Stimulated activated memory B cell treated with anti-CD40 and anti-IgM and Interleukin-4, amounts not matched to agents 10 μg/mL and 1 μg/mL and 100 μg/mL, for 72 hours (primary cell): ENCODE data around the gene AMZ1.
A peak's percentile ranks its signal among the peaks of the same experiment; 100 is the strongest.

Experiments used
- ATAC-seq: fragments of 150-1000 bp; cut with Tn5 transposase; 2 replicates; pipeline ENCODE4 v1.10.0; 2021
- H3K27ac Mint-ChIP-seq: one replicate; pipeline ENCODE4 v1.8.0; 2022; ENCODE audit warnings: mild to moderate bottlenecking, mixed read lengths
- H3K27me3 Mint-ChIP-seq: one replicate; pipeline ENCODE4 v1.8.0; 2022; ENCODE audit warnings: mixed read lengths
- H3K36me3 Mint-ChIP-seq: one replicate; pipeline ENCODE4 v1.8.0; 2022; ENCODE audit warnings: mixed read lengths
- H3K4me1 Mint-ChIP-seq: one replicate; pipeline ENCODE4 v1.8.0; 2022; ENCODE audit warnings: mixed read lengths
- H3K4me3 Mint-ChIP-seq: one replicate; pipeline ENCODE4 v1.8.0; 2022; ENCODE audit warnings: mild to moderate bottlenecking, moderate library complexity, mixed read lengths
- H3K9me3 Mint-ChIP-seq: one replicate; pipeline ENCODE4 v1.8.0; 2022; ENCODE audit warnings: mixed read lengths

Gene AMZ1, protein sequence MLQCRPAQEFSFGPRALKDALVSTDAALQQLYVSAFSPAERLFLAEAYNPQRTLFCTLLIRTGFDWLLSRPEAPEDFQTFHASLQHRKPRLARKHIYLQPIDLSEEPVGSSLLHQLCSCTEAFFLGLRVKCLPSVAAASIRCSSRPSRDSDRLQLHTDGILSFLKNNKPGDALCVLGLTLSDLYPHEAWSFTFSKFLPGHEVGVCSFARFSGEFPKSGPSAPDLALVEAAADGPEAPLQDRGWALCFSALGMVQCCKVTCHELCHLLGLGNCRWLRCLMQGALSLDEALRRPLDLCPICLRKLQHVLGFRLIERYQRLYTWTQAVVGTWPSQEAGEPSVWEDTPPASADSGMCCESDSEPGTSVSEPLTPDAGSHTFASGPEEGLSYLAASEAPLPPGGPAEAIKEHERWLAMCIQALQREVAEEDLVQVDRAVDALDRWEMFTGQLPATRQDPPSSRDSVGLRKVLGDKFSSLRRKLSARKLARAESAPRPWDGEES

DNA sequence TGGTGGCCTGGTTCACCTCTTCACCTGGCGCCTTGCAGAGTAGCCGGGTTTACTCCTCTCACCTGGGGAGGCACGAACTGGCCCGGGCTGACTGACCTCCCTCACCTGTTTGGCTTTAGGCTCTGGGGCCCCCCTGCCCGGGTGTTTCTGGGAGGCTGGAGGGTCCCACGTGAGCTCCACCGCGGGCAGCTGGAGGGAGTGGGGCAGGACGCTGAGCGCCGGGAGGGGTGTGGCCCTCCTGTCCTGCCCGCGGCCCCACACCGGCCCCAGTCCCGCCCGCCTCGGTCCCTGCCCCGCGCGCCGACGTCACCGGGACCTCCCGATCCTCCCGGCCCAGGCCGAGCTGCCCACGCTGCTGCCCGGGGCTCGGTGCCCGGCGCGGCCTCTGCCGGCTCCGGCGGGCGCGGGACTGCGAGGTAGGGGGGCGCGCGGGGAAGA is at the start of gene AMZ1:
AMZ1 (plus strand) TSS at position 322 of the 438 bp plus-strand sequence. CDS start 12,250 bp downstream, outside the sequence.
- peak within 1 kb of the TSS; percentile 28 for H3K27ac Mint-ChIP-seq
- H3K9me3 Mint-ChIP-seq, result no peaks in the 10 kb centered on the region
- H3K4me3 Mint-ChIP-seq, result peak within 1 kb of the TSS; percentile 69
- no peak for ATAC-seq
- no peaks in the 10 kb centered on the region for H3K36me3 Mint-ChIP-seq
- H3K27me3 Mint-ChIP-seq, result peaks cover 63% of the 10 kb centered on the region
- H3K4me1 Mint-ChIP-seq, result peaks cover 40% of the 10 kb centered on the region

DNA sequence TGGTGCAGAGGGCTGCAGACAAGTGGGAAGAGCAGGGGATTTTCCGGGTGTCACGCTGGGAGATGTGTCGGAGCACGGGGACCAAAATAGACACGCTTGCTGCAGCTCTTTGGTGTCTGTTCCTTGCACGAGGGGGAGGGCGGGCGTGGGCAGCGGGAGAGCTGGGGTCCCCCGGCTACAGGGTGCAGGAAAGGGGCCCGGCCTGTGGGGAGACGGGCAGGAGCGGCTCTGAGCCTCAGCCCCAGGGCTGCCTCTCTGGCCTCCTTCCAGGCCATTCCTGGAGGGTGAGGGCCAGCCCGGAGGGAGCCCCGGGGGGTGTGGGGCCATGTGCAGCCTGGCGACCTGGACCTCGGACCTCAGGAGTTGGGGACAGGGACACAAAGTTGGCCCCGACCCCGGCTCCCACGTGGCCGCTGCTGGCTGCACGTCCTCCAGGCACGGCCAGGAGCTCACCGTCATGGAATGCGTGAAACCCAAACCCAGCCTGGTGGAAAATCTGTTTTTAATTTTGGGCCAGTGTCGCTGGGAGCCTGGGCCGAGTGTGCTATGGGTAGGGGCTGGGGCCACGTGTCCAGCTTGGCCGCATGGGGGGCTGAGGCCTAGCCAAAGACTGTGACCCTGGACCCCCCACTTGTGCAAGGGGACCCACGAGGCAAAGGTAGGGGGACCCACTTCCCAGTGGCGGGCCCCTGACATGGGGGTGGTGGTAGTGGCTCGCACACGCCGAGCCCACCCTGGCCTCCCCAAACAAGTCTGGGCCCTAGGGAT is 49.6 kb upstream of the AMZ1 start:
- Mint-ChIP-seq H3K27ac (peak overlapping the region; percentile 93), H3K4me1 (peaks cover 87% of the 10 kb centered on the region), H3K36me3 (peaks cover 5% of the 10 kb centered on the region), H3K9me3 (no peaks in the 10 kb centered on the region), H3K27me3 (no peaks in the 10 kb centered on the region), H3K4me3 (peak overlapping the region; percentile 71)
- ATAC-seq, result no peak

DNA sequence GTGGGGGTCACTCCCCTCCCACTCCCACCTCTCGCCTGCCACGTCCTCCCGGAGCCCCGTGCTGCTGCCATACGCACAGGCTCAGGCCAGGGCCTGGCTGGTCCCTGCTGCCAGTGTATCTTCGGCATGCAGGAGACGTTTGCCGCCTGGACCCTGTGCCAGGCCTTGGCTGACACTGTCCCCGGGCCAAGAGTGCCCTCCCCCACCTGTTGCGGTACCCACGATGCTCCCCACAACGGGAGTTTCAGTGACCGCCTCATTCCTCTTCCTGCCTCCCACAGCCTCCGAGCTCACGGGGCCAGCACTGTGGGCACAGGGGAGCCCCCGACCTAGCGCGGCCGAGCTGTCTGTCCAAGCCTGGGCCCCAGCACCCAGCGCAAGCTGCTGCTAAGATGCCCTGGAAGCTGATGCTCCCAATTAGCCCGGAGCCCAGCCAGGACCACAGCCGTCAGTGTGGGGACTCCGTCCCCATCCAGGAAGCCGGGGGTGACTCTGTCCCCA is 48.8 kb upstream of the AMZ1 start:
- peaks cover 5% of the 10 kb centered on the region for H3K36me3 Mint-ChIP-seq
- H3K4me3 Mint-ChIP-seq, result no peak overlapping the region
- ATAC-seq, result no peak
- no peaks in the 10 kb centered on the region for H3K27me3 Mint-ChIP-seq
- H3K4me1 Mint-ChIP-seq, result peaks cover 87% of the 10 kb centered on the region
- H3K9me3 Mint-ChIP-seq, result no peaks in the 10 kb centered on the region
- peak overlapping the region; percentile 91 for H3K27ac Mint-ChIP-seq

DNA sequence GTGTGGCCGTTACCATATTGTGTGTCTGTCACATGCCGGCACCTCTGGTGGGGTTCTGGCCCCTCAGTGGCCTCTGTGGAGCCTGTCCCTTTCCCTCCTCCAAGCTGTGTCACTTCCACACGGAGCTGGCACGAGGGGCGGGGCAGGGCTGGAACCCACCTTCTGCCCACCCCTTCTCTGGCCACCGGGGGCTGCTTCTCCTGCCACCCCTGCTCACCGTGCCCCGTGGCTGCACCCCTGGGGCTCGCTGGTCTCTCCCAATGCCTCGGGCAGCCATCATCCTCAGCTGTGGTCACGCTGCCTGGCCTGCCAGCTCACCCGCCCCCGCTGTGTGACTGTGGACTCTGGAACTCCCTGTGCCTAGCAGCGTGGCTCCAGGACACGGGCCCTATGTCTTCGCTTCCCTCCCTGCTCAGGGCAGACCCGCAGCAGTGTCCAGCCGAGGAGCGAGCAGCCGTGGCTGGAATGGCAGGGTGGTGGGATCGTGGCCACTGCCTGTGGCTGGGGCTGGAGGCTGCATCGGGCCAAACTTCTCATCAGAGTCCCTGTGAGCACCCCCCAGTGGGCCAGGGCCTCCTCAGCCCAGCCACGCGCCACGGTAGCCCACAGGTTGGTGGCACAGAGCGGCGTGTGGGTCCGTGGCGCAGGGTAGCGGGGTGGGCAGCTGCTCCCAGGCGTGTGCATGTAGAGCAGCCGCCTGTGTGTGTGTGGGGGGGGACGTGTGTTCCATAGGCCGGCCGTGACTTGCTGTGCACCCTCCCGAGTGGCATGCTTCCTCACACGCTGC is 48.1 kb upstream of the AMZ1 start:
- no peaks in the 10 kb centered on the region for H3K9me3 Mint-ChIP-seq
- H3K36me3 Mint-ChIP-seq, result peaks cover 5% of the 10 kb centered on the region
- peaks cover 88% of the 10 kb centered on the region for H3K4me1 Mint-ChIP-seq
- no peak for ATAC-seq
- no peaks in the 10 kb centered on the region for H3K27me3 Mint-ChIP-seq
- H3K27ac Mint-ChIP-seq, result peak overlapping the region; percentile 91
- peak overlapping the region; percentile 12 for H3K4me3 Mint-ChIP-seq

DNA sequence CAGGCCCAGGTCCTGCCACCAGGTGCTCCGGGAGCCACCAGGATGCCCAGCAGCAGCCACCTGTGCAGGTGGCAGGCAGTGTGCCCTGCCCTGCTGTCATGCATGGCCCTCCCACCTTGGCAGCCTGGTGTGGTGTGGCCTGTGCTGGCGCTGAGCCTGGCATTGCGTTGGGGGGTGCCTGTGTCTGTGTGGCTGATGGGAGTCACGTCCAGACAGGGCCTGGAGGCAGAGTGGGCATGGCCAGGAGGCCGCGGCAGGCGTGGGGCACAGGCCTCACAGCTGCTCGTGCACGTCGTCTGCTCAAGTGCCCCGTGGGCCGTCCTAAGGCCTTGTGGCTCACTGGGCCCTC is 47.5 kb upstream of the AMZ1 start:
- peaks cover 88% of the 10 kb centered on the region for H3K4me1 Mint-ChIP-seq
- H3K27ac Mint-ChIP-seq, result peak overlapping the region; percentile 91

DNA sequence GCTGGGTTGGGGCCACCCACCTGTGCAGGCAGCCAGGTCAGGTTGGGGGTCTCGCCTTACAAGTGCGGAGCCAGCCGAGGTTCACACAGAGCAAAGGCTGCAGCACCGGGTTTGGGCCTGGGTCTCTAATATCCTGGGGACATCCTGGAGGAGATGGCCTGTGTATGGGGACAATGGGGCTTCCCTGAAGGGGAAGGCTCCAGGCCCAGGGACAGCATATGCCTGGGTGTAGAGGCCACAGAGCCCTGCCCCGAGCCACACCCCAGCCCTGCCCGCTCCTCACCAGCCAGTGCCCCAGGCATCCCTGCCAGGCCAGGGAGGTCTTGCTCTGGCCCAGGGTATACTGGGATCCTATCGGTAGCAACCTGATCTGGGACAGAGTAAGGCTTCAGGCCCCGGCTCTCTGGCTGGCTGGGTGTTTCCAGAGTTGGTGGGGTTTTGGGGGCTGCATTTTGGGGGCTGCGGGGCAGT is 47.1 kb upstream of the AMZ1 start:
- peaks cover 5% of the 10 kb centered on the region for H3K36me3 Mint-ChIP-seq
- no peak for ATAC-seq
- H3K4me3 Mint-ChIP-seq, result peak overlapping the region; percentile 47
- H3K9me3 Mint-ChIP-seq, result no peaks in the 10 kb centered on the region
- peak overlapping the region; percentile 91 for H3K27ac Mint-ChIP-seq
- peaks cover 88% of the 10 kb centered on the region for H3K4me1 Mint-ChIP-seq
- H3K27me3 Mint-ChIP-seq, result no peaks in the 10 kb centered on the region

More for the DNA sequence above, 47.5 kb upstream of the AMZ1 start:
- H3K4me3 Mint-ChIP-seq, result no peak overlapping the region
- ATAC-seq, result no peak
- H3K36me3 Mint-ChIP-seq, result peaks cover 5% of the 10 kb centered on the region
- no peaks in the 10 kb centered on the region for H3K9me3 Mint-ChIP-seq
- H3K27me3 Mint-ChIP-seq, result no peaks in the 10 kb centered on the region

DNA sequence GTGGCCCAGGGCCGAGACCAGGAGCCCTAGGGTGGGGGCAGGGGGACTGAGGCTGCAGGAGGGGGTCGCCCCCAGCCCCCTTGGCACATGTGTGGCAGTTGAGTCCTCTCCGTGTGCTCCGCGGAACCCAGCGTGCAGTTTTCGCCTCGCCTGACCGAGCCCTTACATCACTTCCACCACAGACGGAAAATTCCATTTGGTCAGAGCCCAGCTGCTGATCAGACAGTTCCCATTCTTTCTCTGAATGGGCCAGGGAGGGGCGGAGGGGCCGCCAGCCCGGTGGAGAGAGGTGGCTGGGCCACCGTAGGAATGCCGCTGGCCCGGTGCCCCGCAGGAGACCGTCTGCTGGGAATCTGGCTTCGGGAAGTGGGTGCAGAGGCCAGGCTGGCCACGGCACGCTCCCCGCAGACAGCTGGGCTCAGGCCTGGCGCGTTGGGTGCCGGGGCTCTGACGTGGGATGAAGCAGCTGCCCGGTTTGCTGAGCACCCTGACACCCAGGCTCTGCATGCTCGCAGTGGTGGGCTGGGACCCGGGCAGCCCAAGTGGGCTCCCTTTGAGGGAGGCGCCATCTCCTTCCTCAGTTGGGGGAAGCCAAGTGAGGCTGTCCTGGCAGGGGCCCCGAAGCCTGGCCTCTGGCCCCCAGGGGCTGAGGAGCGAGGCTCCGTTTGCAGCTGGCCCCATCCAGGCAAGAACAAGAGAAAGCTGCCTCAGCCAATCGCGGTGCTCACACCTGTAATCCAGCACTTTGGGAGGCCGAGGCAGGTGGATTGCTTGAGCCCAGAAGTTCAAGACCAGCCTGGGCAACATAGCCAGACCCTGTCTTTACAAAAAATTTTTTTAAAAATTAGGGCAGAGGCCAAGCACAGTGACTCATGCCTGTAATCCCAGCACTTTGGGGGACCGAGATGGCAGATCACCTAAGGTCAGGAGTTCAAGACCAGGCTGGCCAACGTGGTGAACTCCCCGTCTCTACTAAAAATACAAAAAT is 46.3 kb upstream of the AMZ1 start:
- peak; percentile 69 for ATAC-seq
- peak overlapping the region; percentile 91 for H3K27ac Mint-ChIP-seq
- peak overlapping the region; percentile 72 for H3K4me3 Mint-ChIP-seq
- peaks cover 5% of the 10 kb centered on the region for H3K36me3 Mint-ChIP-seq
- no peaks in the 10 kb centered on the region for H3K27me3 Mint-ChIP-seq
- no peaks in the 10 kb centered on the region for H3K9me3 Mint-ChIP-seq
- H3K4me1 Mint-ChIP-seq, result peaks cover 81% of the 10 kb centered on the region

DNA sequence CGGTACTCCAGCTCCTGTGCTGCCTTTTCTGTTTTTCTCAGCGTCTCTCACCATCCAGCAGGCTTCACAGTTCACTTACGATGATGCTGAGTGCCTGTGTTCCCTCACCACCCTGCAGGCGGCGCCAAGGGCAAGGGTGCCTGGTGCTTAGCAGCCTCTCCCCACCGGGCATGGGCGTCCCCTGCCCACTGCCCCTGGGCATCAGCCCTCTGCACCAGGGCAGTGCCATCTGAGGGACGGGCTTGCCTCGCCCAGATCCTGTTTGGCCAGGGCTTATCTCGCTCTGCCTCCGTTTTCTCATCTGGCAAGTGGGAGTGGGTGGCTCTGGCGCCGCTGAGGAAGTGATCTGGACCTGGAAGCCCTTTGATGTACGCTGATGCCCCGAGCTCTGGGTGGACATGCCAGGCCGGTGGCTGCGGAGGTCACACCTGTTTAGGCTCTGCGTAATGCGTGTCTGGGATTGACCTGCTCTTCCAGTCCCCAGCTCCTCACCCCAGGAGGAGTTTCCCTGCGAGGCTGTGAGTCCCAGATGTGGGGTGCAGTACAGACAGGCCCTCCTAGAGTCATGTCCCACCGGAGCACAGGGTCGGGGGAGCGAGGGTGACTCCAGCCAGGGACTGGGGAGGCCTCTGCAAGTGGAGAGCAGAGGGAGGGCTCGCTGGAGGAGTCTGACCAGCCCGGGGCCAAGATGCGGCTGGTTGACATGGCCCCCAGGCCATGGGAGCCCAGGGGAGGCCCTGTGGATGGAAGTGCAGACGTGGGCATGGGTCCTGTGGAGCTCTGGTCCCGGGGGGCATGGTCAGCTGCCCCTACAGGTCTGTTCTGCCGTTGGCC is 44.4 kb upstream of the AMZ1 start:
- H3K9me3 Mint-ChIP-seq, result no peaks in the 10 kb centered on the region

DNA sequence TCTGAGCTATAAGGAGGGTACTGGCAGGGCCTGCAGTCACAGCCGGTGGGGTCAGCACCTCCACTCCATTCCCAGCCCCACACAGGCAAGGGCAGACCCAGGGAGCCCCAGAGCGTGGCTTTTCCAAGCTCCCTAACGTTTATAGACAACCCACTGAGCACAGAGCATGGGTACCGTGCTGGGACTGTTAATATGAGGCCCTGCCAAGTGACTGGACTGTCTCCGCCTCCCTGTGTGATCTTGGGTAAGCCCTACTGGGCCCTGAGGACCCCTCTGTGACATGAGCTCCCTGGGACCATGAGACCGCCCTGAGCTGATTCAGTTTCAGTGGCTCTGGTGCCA is 43.8 kb upstream of the AMZ1 start:
- Mint-ChIP-seq H3K27ac (peak overlapping the region; percentile 85), H3K4me3 (peak overlapping the region; percentile 48), H3K27me3 (no peaks in the 10 kb centered on the region), H3K4me1 (peaks cover 56% of the 10 kb centered on the region), H3K36me3 (peaks cover 12% of the 10 kb centered on the region), H3K9me3 (no peaks in the 10 kb centered on the region)
- ATAC-seq, result no peak

More for the DNA sequence above, 44.4 kb upstream of the AMZ1 start:
- Mint-ChIP-seq H3K27ac (peak overlapping the region; percentile 85), H3K36me3 (peaks cover 10% of the 10 kb centered on the region), H3K4me3 (no peak overlapping the region), H3K27me3 (no peaks in the 10 kb centered on the region), H3K4me1 (peaks cover 62% of the 10 kb centered on the region)
- no peak for ATAC-seq

DNA sequence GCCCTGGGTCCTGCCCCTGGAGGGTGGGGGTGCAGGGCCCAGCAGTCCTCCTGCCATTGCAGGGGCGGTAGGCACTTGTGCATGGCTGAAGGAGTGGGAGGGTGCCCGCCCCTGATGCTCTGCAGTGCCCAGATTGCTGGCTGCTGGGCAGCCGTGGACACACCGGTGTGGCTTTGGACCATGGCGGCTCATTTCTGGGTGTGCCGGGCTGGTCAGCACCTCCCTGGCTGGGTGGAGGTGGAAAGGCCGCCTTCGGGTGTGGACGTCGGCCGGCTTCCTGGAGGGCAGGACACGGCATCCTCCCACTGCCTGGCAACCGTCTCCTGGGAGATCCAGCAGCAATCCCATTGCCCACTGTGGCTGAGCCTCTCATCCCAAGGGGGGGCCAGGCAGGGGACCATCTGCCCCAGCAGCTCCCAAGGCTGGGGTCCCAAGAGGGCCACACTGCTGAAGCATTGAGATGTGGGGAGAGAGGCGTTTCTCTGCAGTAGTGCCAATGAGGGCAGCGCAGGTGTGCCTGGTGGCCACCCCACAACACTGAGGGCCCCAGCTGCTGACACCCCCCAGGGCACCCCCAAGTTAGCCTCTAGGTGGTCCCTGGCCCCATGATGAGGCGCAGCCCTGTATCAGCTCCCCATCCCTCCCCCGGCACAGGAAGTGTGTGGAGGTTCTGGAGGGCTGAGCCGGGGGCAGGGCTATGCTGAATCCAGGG is 43.3 kb upstream of the AMZ1 start:
- H3K27ac Mint-ChIP-seq, result peak overlapping the region; percentile 85

DNA sequence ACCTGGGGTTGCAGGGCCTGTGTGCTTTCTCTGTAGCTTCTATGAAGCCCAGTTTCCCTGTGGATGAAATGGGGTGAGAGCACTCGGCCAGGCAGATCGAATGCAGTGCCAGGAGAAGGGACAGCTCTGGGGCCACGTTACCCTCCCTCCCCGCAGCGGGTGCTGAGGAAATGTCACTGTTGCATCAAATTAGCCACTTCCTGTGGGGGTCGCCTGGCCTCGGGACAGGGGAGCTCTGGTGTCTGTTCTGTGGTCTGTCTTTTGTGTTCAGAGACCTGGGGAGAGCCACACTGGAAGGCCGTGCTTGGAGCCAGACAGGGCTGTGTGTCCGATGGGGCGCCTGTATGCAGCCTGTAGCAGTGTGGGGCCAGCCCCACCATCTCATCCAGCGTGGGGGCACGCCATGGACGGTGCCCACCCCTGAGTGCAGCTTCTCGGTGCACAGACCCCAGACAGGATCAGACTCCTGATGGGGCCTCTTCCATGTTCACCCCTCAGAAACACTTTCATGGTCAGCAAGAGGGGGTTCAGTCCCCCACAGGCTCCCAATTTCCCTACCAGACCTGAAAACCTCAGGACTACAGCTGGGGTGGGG is 42.6 kb upstream of the AMZ1 start:
- H3K4me3 Mint-ChIP-seq, result peak overlapping the region; percentile 81
- peaks cover 8% of the 10 kb centered on the region for H3K36me3 Mint-ChIP-seq
- no peaks in the 10 kb centered on the region for H3K9me3 Mint-ChIP-seq
- peak overlapping the region; percentile 85 for H3K27ac Mint-ChIP-seq
- peaks cover 44% of the 10 kb centered on the region for H3K4me1 Mint-ChIP-seq
- no peaks in the 10 kb centered on the region for H3K27me3 Mint-ChIP-seq
- peak; percentile 52 for ATAC-seq

More for the DNA sequence above, 43.3 kb upstream of the AMZ1 start:
- no peaks in the 10 kb centered on the region for H3K9me3 Mint-ChIP-seq
- H3K27me3 Mint-ChIP-seq, result no peaks in the 10 kb centered on the region
- H3K4me3 Mint-ChIP-seq, result peak overlapping the region; percentile 81
- ATAC-seq, result peak; percentile 9
- peaks cover 12% of the 10 kb centered on the region for H3K36me3 Mint-ChIP-seq
- H3K4me1 Mint-ChIP-seq, result peaks cover 51% of the 10 kb centered on the region

DNA sequence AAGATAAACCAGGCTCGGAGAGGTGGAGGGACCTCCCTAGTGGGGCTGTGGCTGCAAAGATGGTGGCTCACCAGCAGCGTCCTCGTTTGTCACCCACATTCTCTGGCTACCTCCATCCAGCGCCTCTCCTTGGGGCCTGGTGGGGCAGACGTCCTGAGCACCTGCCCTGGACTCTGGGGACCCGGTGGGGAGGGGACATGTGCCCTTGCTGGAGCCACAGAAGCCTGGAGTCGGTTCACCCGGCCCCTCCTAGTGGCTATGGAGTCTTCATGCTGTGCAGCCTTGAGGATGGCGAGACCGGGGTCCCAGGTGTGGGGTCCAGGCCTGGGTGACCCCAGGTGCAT is 41.7 kb upstream of the AMZ1 start:
- Mint-ChIP-seq H3K9me3 (no peaks in the 10 kb centered on the region), H3K4me1 (peaks cover 35% of the 10 kb centered on the region), H3K27me3 (no peaks in the 10 kb centered on the region), H3K27ac (no peak overlapping the region), H3K36me3 (peaks cover 8% of the 10 kb centered on the region), H3K4me3 (no peak overlapping the region)
- ATAC-seq, result no peak
